GM04504 (cell line): ENCODE measurements around the gene RAB18.
"Not testable (repeated sequence)": the region's sequence is repeated elsewhere in the genome, so short reads cannot be mapped to it uniquely, and the experiment has no call there.

ENCODE experiments used
- DNase-seq: peaks from one replicate; pipeline ENCODE4 v3.0.0-alpha.2; 2012; ENCODE audit warnings: low read depth

The RAB18 gene

GRCh38 chr10:27504808-27505460 is 830 bp downstream of the RAB18 start:
- DNase-seq, result no peak

DNA sequence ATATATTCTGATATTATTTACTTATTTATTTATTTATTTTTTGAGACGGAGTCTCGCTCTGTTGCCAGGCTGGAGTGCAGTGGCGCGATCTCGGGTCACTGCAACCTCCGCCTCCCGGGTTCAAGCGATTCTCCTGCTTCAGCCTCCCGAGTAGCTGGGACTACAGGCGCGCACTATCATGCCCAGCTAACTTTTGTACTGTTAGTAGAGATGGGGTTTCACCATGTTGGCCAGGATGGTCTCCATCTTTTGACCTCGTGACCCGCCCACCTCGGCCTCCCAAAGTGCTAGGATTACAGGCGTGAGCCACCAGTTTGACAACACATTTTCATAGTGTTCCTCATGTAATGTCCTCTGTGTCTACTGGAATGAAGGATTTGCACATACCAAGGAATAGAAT is 1.4 kb downstream of the RAB18 start:
- DNase-seq, result not testable (repeated sequence)

DNA sequence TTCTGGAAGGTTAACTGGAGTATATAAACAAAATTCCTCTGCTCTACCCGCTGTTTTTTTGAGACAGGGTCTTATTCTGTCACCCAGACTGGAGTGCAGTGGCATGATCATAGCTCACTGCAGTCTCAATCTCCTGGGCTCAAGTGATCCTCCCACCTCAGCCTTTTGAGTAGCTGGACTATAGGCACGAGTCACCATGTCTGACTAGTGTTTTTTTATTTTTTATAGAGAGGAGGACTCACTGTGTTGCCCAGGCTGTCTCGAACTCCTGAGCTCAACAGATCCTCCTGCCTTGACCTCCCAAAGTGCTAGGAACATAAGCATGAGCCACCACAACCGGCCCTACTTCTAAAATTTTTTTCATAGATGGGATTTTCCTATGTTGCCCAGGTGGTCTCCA is 2.2 kb downstream of the RAB18 start:
- no peak for DNase-seq

- DNase-seq, result no peak
Observed at GRCh38 chr10:27512548-27512947, 8.4 kb downstream of the RAB18 start.

DNA sequence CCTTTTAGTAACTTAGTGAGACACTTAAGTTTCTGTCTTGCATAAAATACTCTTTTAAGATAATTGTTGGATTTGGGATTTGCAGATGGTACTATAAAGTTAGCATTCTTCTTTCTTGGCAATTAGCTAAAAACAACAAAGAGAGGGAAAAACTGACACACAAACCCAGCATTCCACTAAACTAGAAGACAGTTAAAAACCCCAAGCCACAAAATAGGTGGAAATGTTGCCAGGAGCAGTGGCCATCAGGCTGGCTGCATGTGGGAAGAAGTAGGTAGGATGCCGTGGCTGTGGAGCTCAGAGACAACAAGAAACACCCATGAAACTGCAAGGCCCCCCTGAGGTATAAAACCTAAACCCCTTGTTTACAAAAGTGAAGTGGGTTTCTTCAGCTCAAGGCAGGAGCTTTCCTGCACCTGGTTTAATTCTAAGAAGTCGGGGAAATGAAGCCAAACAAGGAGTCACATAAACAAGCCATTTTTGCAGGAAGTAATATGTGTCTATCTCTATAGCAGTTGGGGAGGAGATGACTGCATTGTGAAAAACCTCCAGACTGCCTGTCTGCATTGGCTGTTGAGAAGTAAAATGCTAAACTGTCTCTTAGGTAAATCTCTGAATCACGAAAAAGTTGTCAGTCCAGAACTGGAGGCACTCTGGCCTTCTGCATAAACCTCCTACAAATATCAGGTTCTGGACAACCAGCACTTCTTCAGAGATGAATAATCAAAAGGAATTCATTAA is 9.5 kb downstream of the RAB18 start:
- DNase-seq, result peak; percentile 42

GRCh38 chr10:27514243-27514642 is 10.1 kb downstream of the RAB18 start:
- DNase-seq, result no peak

- no peak for DNase-seq
Observed at GRCh38 chr10:27518261-27518660, 14.2 kb downstream of the RAB18 start.

DNA sequence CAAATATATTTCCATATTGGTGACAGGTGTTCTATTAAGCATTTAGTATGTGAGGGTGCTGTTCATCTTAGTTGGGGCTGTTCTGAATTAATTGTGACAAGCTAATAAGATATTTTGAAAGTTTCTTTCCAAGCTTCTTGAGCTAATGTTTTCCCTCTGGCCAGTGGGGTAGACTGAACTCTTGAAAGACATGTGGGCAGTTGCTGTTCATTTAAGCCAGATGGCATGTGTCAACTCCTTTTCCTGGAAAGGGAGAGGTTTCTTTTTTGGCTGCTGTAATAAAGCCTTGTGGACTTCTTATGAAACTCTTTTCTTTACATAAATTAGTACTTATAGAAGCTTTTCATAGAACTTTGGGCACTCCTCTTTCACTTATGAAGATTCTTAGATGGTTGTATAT is 21.7 kb downstream of the RAB18 start:
- DNase-seq, result peak; percentile 54

GRCh38 chr10:27526242-27526641 is 22.1 kb downstream of the RAB18 start:
- DNase-seq, result no peak

DNA sequence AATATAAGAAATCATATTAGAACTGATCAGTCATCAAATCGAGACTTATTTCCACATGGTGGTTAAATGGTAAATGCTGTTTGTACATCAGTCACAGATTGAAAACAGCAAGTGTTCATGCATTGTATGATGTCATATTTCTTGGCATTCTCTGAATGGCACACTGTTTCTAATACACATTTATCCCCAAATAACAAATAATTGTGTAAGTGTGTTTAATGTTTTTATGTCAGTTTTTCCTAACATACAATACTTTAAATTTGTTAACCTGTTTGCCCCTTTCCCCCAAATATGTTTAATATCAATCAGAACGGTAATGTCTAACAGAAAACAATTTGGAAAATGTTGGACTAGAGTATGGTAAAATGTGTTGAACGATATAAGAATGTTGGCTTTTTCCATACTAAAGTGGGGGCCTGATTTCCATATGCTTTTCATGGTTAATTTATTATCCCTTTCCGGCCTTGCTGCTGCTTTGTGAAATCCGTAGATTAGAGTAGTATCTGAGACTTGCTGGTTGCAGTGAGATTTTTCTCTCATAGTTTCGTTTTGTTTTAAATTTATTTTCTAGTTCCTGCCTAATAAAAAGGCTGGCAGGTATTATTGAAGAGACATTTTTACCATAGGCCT is 23.7 kb downstream of the RAB18 start:
- no peak for DNase-seq

- no peak for DNase-seq
Observed at GRCh38 chr10:27529010-27529783, 25.1 kb downstream of the RAB18 start.

- DNase-seq, result no peak
Observed at GRCh38 chr10:27530477-27530876, 26.4 kb downstream of the RAB18 start.

DNA sequence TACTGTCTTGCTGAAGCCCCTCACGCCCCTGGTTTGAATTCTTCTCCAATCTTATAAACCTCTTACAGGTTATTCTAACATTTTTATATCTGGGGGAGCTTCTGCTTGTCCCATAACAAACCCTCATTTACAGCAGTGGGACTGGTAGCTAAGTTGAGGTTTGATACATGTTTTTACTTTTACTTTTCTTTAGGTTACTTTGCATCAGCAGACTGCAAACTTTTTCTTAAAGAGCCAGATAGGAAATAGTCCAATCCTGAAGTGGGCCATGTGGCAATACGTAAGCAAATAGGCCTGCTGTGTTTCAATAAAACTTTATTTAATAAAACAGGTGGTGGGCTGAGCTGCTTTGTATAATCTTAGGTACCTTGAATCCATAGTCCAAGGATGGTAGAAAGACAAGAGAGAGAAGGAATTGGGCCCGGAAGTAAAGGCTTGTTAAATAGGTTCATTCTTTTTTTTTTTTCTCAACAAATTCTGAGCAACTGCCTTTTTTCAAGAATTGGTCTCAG is 27.3 kb downstream of the RAB18 start:
- no peak for DNase-seq

- DNase-seq, result no peak
Observed at GRCh38 chr10:27534161-27534700, 30.1 kb downstream of the RAB18 start.

- DNase-seq, result no peak
Observed at GRCh38 chr10:27535317-27535716, 31.2 kb downstream of the RAB18 start.

GRCh38 chr10:27536437-27536836 is 32.3 kb downstream of the RAB18 start:
- no peak for DNase-seq

DNA sequence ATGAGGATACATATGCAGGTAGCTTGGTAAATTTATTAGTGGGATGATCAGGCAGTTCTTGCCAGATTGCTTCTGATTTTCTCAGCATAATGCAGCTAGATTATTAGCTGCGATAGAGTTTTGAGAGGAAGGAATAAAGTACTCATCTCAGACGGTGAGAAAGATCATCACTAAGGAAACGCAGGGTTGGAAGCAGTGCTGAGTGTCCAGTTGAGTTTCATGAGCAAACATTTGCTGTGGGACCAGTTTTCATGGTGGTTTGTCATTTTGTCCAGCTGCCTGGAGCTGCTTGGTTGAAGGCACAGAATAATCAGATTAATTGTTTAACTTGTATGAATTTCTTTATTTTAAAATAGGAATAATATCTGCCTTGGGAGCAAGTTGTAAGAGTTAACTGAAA is 33.1 kb downstream of the RAB18 start:
- DNase-seq, result no peak

GRCh38 chr10:27537787-27538186 is 33.7 kb downstream of the RAB18 start:
- DNase-seq, result no peak

DNA sequence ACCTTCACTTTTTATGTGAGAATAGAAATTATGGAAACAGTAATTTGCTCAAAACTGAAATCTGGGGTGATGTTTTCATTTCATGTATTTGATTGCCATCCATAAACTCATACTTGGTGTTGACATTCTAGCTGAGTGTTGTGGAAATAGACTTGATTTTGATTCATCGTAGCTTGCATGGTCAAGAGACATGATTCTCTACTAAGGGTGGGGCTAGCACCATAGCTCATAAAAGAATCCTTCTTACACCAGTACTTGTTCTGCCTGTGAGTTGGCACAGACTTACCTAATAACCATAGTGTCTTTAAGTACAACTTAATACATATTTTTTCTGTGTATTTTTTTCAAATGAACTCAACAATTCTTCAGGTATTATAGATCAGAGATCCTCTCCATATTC is 36.6 kb downstream of the RAB18 start:
- no peak for DNase-seq

DNA sequence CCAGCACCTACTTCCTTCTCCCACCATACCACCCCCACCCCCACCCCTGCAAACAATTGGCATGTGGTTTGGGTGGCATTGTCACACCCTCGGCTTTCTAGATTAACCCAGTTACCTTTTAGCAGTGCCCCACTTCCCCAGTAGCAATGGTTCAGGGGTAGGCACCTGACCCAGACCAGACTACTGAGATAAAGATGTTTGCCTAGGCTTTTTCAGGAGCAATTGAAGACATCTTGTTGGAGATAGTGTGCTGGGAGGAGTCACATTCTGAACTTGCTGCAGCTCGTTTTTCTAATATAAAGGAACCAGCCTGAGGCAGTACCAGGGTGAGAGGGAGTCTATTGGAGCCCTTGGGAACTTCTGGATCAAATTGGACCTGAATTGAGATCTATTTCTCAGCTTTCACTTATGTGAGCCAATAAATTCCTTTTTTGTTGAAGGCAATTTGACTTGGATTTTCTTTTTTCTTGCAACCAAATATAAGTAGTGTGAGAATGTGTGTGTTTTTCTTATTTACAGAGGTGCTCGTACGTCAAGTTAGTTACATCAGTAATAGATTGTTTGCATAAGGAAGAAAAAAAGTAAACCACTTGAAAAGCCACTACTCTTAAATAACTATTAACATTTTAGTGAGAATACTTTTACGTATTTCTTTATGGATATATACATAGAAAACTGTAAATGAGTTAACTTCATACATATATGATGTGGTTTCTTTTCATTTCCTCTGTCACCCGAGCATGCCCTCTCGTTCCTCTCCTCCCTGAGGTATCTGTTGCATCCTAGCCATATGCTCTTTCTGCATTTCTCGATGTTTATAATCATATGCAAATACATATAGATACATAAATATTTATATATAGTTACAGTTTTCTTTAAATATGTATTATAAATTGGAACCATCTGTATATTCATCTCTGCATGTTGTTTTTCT is 38.0 kb downstream of the RAB18 start:
- no peak for DNase-seq

GRCh38 chr10:27542812-27543211 is 38.7 kb downstream of the RAB18 start:
- peak; percentile 22 for DNase-seq
